Skeletal muscle satellite cell (primary cell): ENCODE data around the gene SLC6A9.

Experiments
- H3K27me3 ChIP-seq: 2 replicates; pipeline ENCODE4 v1.7.0; 2013; ENCODE audit warnings: low read length; ENCODE audit not compliant: control insufficient read depth, insufficient read depth
- H3K36me3 ChIP-seq: 2 replicates; pipeline ENCODE4 v1.7.0; 2013; ENCODE audit warnings: mild to moderate bottlenecking, control low read depth, low read length; ENCODE audit not compliant: insufficient read depth
- H3K4me1 ChIP-seq: 2 replicates; pipeline ENCODE4 v1.7.0; 2013; ENCODE audit warnings: low read length; ENCODE audit not compliant: control insufficient read depth, insufficient read depth
- H3K4me2 ChIP-seq: 2 replicates; pipeline ENCODE4 v1.7.0; 2013; ENCODE audit warnings: mild to moderate bottlenecking, low read length
- H3K4me3 ChIP-seq: 2 replicates; pipeline ENCODE4 v1.7.0; 2013; ENCODE audit warnings: low read length
- H3K9ac ChIP-seq: 2 replicates; pipeline ENCODE4 v1.7.0; 2013; ENCODE audit warnings: mild to moderate bottlenecking, low read depth, low read length, moderate library complexity
- H3K9me3 ChIP-seq: replicated peaks from 2 replicates; pipeline ENCODE4 v1.7.0; 2013; ENCODE audit warnings: mild to moderate bottlenecking, control low read depth, low read length

SLC6A9 gene

DNA sequence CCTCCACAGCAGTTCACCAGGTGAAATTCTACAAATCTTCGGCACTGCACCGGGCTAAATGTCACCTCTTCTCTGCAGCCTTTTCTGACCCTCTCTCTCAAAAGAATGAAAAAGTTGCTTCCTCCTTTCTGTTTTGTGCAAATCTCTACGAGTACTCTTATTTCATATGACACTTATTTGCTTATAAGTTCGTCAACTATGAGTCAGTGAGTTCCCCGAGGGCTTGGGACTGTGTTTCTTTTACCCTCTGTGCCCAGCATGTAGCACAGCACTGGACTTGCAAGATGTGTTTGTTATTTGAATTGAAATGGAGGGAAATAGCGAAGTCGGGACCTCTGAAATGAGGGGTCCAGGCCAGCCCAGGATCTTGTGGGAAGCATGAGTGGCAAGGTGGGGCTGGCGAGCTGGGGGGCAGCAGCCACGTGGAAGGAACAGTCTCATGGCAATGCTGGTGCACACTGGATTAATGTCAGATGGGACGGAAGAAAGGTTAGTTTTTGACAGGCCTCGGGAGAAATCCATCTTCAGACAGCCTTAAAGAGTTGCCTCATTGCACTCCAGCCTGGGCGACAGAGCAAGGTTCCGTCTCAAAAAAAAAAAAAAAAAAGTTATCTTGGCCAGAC lies 6.2 kb downstream of the SLC6A9 start:
- Histone ChIP-seq H3K4me1 (peaks cover 11% of the 10 kb centered on the region), H3K4me3 (no peak overlapping the region), H3K9ac (no peak overlapping the region), H3K4me2 (no peak overlapping the region), H3K9me3 (no peaks in the 10 kb centered on the region), H3K36me3 (no peaks in the 10 kb centered on the region), H3K27me3 (no peaks in the 10 kb centered on the region)

DNA sequence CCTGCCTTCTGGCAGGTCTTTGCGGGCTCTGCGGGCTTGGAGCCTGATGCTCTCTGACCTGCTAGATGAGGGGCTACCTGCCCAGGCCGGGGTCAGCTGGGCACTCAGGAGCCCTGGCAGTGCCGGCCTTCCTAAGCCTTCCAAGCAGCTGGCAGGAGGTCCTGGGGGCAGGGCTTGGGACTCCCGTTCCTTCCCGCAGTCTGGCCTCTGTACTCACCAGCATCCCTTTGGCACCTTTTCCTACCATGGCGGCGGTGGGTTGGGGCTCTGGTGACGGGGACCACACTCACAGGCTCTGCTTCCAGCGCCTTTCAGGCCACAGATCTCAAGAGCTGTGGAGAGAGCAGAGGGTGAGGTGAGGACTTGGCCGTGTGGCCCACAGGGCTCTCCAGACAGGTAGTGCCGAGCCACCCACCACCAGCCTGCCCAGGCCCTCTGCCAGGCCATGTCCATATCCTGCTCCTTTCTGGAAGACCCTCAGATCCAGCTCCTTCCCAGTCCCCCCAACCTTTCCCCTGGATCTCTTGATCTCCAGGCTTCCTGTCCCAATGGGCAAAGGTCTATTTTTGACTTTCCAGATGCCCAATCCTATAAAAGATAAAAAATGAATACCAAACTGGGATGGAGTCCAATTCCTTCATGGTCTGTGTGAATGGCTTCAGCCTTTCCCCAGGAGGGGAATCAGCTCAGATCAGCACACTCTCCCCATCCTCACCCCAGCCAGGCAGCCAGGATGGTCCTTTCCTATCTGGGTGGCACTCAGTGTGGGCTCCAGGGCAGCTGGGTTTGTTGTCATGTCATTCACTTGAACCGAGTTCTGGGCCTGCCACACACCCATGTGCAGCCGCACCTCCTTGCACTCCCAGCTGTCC lies 7.0 kb downstream of the SLC6A9 start:
- no peaks in the 10 kb centered on the region for H3K9me3 ChIP-seq
- H3K27me3 ChIP-seq: no peaks in the 10 kb centered on the region
- peaks cover 7% of the 10 kb centered on the region for H3K4me1 ChIP-seq
- no peaks in the 10 kb centered on the region for H3K36me3 ChIP-seq
- H3K9ac ChIP-seq: no peak overlapping the region
- H3K4me2 ChIP-seq: no peak overlapping the region
- H3K4me3 ChIP-seq: no peak overlapping the region

DNA sequence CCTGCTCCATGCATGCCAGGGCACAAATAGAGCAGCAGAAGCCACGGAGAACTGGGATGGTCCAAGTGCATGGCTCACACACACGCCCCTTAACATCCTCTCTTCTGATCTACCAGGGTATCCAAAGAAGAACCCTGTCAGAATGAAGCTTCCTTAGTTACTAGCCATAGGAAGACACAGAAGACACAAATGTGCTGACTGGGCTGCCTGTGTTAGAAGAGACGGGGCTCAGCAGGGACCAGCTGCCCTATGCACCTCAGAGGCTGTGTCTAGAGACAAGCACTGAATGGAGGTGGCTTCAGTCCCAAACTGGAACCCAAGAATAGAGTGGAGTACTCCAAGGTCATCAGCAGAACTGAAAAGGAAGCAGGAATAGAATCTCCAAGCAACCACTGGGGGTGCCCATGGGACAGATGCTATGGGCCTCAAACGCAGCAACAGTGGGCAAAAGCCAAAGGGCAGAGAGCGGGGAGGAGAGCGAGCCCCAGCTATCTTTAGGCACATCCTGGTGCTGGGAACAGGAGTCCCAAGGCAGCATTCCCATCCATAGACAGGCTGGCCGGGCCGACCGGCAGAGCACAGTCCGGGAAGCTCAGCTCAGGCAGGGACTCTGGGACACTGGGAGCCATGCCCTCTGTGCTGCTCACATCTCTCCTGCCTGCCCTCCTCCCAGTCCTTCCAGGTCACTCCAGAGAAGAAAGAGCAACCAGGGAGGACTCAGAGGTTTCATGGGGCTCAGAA lies 9.5 kb downstream of the SLC6A9 start:
- Histone ChIP-seq H3K4me1 (no peaks in the 10 kb centered on the region), H3K4me2 (no peak overlapping the region), H3K36me3 (no peaks in the 10 kb centered on the region), H3K4me3 (no peak overlapping the region), H3K9ac (no peak overlapping the region), H3K27me3 (no peaks in the 10 kb centered on the region), H3K9me3 (no peaks in the 10 kb centered on the region)

DNA sequence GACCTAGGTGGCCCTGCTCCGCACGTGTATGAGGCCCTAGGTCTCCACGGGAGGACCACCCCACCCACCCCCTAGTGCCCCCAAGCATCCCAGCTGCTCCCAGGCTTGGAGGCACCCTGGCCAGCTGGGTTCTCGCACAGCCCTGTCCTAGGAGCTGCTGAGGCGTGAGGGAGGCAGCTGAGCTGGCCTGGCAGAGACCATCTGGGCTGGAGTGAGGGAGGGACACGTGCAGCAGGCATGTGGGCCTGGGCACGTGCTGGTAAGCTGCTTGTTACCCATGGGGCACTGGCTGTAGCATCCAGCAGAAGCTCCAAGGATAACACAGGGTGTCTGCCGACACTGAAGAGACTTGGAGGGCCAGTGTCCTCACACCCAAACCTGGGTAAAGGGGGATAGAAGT lies 10.1 kb downstream of the SLC6A9 start:
- H3K9me3 ChIP-seq: no peaks in the 10 kb centered on the region
- H3K4me1 ChIP-seq: no peaks in the 10 kb centered on the region
- H3K4me2 ChIP-seq: no peak overlapping the region
- H3K36me3 ChIP-seq: no peaks in the 10 kb centered on the region
- H3K9ac ChIP-seq: no peak overlapping the region
- H3K4me3 ChIP-seq: no peak overlapping the region
- no peaks in the 10 kb centered on the region for H3K27me3 ChIP-seq

DNA sequence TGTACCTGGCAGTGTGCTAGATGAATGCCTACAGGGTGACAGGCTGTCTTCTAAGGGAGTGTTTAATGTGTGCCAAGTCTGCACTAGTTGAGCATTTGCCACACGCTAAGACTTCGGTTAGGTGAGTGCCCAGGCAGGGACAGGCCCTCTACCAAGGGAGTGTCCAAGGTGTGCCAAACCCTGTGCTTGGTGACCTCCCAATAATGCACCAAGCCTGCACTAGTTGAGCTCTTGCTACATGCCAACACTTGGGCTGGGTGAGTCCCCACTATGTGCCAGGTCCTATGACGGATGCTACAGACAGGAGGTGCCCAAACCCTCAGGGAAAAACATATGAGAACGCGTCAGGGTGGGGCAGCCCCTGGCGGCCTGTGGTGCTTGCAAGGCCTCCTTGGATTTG lies 10.8 kb downstream of the SLC6A9 start:
- H3K4me3 ChIP-seq: no peak overlapping the region
- H3K9me3 ChIP-seq: no peaks in the 10 kb centered on the region
- no peak overlapping the region for H3K9ac ChIP-seq
- no peak overlapping the region for H3K4me2 ChIP-seq
- H3K4me1 ChIP-seq: no peaks in the 10 kb centered on the region
- H3K36me3 ChIP-seq: no peaks in the 10 kb centered on the region
- H3K27me3 ChIP-seq: no peaks in the 10 kb centered on the region

DNA sequence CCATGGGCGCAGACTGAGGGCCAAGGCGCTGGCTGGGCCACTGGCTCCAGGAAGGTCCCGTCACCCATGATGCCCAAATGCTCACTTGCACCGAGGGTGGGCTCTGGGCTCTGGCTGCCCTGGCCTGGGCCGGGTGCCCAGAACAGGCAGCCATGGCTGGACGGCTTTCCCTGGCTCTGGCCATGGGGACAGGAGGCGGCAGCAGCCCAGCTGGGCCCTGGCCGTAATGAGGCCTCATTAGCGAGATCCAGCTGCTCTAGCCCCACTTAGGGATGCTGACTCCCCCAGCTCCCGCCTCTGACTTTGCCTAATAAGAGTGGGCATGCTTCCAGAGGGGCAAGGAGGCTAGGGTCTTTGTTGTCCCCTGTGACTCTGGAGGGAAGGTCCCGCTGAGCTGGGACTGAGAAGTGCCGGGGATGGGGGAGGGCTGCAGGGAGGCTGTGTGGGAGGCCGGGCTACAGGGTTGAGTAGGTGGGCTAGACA lies 11.8 kb downstream of the SLC6A9 start:
- no peaks in the 10 kb centered on the region for H3K4me1 ChIP-seq
- no peak overlapping the region for H3K4me3 ChIP-seq
- no peak overlapping the region for H3K9ac ChIP-seq
- H3K27me3 ChIP-seq: no peaks in the 10 kb centered on the region
- H3K4me2 ChIP-seq: no peak overlapping the region
- no peaks in the 10 kb centered on the region for H3K9me3 ChIP-seq
- no peaks in the 10 kb centered on the region for H3K36me3 ChIP-seq

DNA sequence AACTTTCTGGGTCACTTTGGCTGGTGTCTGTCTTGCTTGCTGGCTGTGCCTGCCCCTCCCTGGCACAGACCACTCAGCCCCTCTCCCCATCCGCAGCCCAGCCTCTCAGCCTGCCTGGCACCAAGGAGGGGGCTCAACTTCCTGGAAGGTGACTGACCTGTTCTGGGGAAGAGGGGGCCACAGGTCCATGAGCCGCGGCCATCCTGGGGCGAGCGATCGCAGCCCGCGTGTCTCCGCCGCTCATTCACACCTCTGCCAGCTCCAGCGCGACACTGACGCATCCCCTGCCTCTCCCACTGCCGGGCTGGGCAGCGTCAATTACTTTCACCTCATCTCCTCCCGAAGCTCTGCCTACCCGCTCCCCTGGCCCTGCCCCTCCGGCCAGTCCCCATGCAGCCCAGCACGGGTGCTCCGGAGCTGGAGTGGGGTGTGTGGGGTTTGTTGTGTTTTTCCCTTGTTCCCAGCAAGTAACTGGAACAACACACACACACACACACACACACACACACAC lies 14.3 kb downstream of the SLC6A9 start:
- H3K36me3 ChIP-seq: no peaks in the 10 kb centered on the region
- H3K4me2 ChIP-seq: no peak overlapping the region
- no peaks in the 10 kb centered on the region for H3K9me3 ChIP-seq
- no peak overlapping the region for H3K9ac ChIP-seq
- H3K27me3 ChIP-seq: peaks cover 4% of the 10 kb centered on the region
- H3K4me3 ChIP-seq: no peak overlapping the region
- no peaks in the 10 kb centered on the region for H3K4me1 ChIP-seq

DNA sequence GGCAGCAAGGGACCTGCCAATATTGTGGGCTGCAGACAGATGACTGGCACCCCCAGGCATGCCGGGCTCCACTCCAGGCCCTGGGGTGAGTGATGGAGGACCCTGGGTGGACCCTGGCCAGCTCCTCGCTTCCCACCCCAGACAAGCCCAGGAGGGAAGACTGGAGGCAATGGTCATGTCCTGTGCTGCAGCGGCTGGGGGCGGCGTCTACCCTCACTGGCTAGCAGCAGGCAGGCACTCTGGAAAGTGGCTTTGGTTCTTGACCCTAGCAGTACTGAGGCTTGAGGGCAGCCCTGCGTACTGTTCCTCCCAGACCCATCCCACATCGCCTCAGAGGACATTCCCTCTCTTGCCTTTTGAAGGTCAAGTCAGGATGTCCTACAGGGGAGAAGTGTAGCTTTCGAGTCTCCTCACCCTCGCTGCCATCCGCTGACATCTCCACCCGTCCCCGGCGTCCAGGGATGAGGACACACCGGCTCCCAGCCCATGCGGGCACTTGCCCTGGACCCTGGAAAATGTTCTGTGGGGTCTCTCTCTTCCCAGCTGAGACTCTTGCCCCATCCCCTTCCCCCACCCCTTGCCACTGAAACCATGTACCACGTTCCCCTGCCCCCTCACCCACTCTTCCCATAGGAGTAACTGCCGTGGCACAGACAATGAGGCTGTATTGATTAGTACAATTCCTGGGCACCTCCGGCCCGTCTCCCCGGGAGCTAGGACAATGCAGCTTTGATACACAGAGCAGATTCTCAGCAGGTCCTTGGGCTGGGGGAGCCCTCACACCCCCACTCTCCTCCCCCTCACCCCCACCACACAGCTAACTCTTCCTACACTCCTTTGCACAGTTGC lies 15.0 kb downstream of the SLC6A9 start:
- no peak overlapping the region for H3K9ac ChIP-seq
- no peaks in the 10 kb centered on the region for H3K36me3 ChIP-seq
- no peak overlapping the region for H3K4me2 ChIP-seq
- H3K4me3 ChIP-seq: no peak overlapping the region
- peaks cover 4% of the 10 kb centered on the region for H3K27me3 ChIP-seq
- no peaks in the 10 kb centered on the region for H3K4me1 ChIP-seq
- H3K9me3 ChIP-seq: no peaks in the 10 kb centered on the region

DNA sequence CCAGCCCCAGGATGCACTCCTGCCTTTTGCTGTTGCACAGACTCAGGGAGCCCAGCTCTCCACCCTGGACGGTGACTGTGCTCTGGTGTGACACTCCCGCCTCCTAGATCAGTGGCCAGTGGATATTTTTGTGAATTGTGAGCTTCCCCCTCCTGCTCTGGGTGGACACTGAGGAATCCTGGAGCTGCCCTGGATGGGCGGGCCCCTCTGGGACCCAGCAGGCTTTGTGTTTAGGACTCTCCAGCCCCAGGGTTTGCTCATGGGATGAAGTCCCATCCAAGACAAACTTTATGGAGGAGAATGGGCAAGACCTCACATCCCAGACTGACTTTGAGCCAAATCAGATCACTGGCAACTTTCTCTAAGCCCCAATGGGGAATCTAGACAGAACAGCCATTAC lies 16.1 kb downstream of the SLC6A9 start:
- H3K4me3 ChIP-seq: no peak overlapping the region
- no peak overlapping the region for H3K4me2 ChIP-seq
- H3K27me3 ChIP-seq: peaks cover 4% of the 10 kb centered on the region
- no peaks in the 10 kb centered on the region for H3K4me1 ChIP-seq
- no peaks in the 10 kb centered on the region for H3K9me3 ChIP-seq
- no peak overlapping the region for H3K9ac ChIP-seq
- H3K36me3 ChIP-seq: no peaks in the 10 kb centered on the region

DNA sequence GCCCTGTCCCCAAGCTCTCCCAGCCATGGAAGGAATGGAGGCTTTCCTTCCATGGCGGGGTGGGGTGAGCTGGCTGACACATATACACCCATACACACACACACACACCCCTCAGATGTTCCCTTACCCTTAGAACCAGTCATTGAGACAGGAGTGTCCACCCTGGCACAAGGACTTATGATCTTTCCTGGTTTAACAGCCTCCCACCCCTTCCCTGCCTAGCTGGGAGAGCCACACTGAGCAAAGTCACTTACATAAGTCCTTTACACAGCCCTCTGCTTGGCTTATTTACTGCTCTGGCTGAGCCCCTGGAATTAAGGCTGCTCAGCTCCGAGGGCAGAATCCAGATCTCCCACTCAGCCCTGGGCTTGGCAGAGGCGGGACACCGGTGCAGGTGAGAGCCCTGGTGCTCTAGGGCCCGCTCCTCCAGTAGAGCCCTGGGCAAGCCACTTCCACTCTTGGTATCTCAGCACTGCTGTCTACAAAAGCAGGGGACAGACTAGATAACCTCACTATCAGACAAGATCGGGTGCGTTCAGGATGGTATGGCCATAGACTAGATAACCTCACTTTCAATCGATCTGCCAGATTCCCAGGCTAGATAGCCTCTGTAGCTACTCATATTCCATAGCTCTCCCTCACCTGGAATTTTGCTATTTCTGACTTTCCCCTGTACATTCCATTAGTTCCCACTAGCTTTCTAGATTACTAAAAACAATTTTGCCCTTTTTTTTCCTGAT lies 16.7 kb downstream of the SLC6A9 start:
- Histone ChIP-seq H3K4me3 (no peak overlapping the region), H3K4me2 (no peak overlapping the region), H3K9ac (no peak overlapping the region)

More for the DNA sequence above, 16.7 kb downstream of the SLC6A9 start:
- Histone ChIP-seq H3K27me3 (peaks cover 4% of the 10 kb centered on the region), H3K4me1 (no peaks in the 10 kb centered on the region), H3K36me3 (no peaks in the 10 kb centered on the region), H3K9me3 (no peaks in the 10 kb centered on the region)
